Smooth muscle cell (in vitro differentiated cells): ENCODE data around the gene SPIN1. TPM values are rescaled to one million over a fixed set of nuclear protein-coding genes. Genes with fewer than 3 reads are reported as not detected.
A peak's percentile ranks its signal among the peaks of the same experiment; 100 is the strongest.
"Not testable (repeated sequence)": the region's sequence is repeated elsewhere in the genome, so short reads cannot be mapped to it uniquely, and the experiment has no call there.

ENCODE experiments used
- DNase-seq: peaks from one replicate; lab custom pipeline; 2025; ENCODE audit not compliant: unreplicated experiment; lab: John Stamatoyannopoulos, UW
- H2AFZ ChIP-seq: fragments of 200-600 bp; sonication (generic); 2 replicates; pipeline ENCODE4 v1.6.0; 2016; ENCODE audit warnings: antibody characterized with exemption, low read depth, mild to moderate bottlenecking
- H3F3A ChIP-seq: fragments of 200-600 bp; sonication (generic); 2 replicates; pipeline ENCODE4 v1.6.0; 2017; ENCODE audit warnings: antibody characterized with exemption, low read depth
- H3K27ac ChIP-seq: fragments of 200-600 bp; sonication (generic); 2 replicates; pipeline ENCODE4 v1.5.1; 2016; ENCODE audit warnings: low read depth, mild to moderate bottlenecking
- H3K27me3 ChIP-seq: fragments of 200-600 bp; sonication (generic); 2 replicates; pipeline ENCODE4 v1.6.1; 2016; ENCODE audit warnings: low read depth, mild to moderate bottlenecking
- H3K36me3 ChIP-seq: fragments of 200-600 bp; sonication (generic); 2 replicates; pipeline ENCODE4 v1.5.1; 2016; ENCODE audit warnings: low read depth
- H3K4me1 ChIP-seq: fragments of 200-600 bp; sonication (generic); 2 replicates; pipeline ENCODE4 v1.5.1; 2016; ENCODE audit warnings: low read depth
- H3K4me2 ChIP-seq: fragments of 200-600 bp; sonication (generic); 2 replicates; pipeline ENCODE4 v1.6.0; 2016; ENCODE audit warnings: mild to moderate bottlenecking
- H3K4me3 ChIP-seq: fragments of 200-600 bp; sonication (generic); 2 replicates; pipeline ENCODE4 v1.5.1; 2016; ENCODE audit warnings: mild to moderate bottlenecking
- H3K79me2 ChIP-seq: fragments of 200-600 bp; sonication (generic); 2 replicates; pipeline ENCODE4 v1.6.0; 2016; ENCODE audit warnings: low read depth, mild to moderate bottlenecking
- H3K9ac ChIP-seq: fragments of 200-600 bp; sonication (generic); 2 replicates; pipeline ENCODE4 v1.6.0; 2016; ENCODE audit warnings: low read depth
- H3K9me3 ChIP-seq: fragments of 200-600 bp; sonication (generic); replicated peaks from 2 replicates; pipeline ENCODE4 v1.5.1; 2016; ENCODE audit warnings: low read depth
- H4K20me1 ChIP-seq: fragments of 200-600 bp; sonication (generic); 2 replicates; pipeline ENCODE4 v1.6.0; 2016; ENCODE audit warnings: low read depth
- WGBS: methylation state at CpG from one replicate; pipeline ENCODE4 v1.1.7; 2016; ENCODE audit warnings: low lambda C conversion rate; 5-methylcytosine and 5-hydroxymethylcytosine counted together
- polyA plus RNA-seq: library from polyadenylated mRNA; unstranded; fragments of >200 nt; fragmentation: Nextera tagmentation; extraction: Ambion mirVana; gene quantifications from 2 replicates; pipeline ENCODE4 v1.2.1, GENCODE V29; 2016
- total RNA-seq: library from RNA; depleted of rRNA; stranded (reverse); fragments of >200 nt; gene quantifications from 2 replicates; pipeline ENCODE4 v1.2.3, GENCODE V29; 2014
- TF ChIP-seq, protein P1 (sequence below): fragments of 200-600 bp; sonication (generic); IDR thresholded peaks from 2 replicates; pipeline ENCODE4 v1.5.1; 2017; ENCODE audit warnings: borderline replicate concordance, mild to moderate bottlenecking, antibody characterized with exemption; ENCODE audit not compliant: insufficient read depth, poor library complexity, severe bottlenecking

SPIN1 gene
- total RNA-seq, result 122 and 129 TPM in 2 replicates
- polyA plus RNA-seq, result 56.4 and 60.0 TPM in 2 replicates

DNA sequence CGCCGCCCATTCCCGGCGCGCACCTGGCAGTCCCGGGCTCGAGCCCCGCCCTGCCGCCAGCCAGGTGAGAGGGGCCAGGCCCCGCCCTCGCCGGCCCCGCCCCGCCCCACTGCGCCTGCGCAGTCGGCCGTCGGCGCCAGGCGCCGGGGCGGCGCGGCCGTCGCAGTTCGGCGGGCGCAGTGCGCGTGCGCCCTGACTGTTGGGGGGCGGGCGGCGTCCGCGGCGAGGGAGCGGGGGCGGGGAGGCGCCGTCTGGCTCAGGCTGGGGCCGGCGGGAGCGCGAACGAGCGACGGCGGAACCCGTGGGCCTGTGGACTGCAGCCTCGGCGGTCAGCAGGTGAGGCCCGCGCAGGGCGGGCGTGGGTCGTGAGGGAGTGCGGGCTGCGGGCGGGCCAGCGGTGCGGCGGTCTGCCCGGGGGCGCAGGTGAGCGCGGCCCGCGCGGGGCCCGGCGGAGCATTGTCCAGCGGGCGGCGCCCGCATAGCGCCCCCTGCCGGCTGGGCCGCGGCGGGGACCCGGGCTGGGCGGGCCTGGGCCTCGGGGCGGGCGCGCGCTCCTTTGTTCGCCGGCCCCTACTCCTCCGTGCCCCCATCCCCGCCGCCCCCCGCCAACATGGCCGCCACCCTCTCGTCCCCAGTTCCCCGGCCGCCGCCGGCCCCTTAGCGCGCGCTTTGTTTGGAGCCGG, at the start of gene SPIN1:
SPIN1 (plus strand) TSS at position 242 of the 683 bp plus-strand sequence. CDS start 38,096 bp downstream, outside the sequence.
- TF ChIP-seq, protein P1, sequence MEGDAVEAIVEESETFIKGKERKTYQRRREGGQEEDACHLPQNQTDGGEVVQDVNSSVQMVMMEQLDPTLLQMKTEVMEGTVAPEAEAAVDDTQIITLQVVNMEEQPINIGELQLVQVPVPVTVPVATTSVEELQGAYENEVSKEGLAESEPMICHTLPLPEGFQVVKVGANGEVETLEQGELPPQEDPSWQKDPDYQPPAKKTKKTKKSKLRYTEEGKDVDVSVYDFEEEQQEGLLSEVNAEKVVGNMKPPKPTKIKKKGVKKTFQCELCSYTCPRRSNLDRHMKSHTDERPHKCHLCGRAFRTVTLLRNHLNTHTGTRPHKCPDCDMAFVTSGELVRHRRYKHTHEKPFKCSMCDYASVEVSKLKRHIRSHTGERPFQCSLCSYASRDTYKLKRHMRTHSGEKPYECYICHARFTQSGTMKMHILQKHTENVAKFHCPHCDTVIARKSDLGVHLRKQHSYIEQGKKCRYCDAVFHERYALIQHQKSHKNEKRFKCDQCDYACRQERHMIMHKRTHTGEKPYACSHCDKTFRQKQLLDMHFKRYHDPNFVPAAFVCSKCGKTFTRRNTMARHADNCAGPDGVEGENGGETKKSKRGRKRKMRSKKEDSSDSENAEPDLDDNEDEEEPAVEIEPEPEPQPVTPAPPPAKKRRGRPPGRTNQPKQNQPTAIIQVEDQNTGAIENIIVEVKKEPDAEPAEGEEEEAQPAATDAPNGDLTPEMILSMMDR, result peak; percentile 40
- no peaks in the 10 kb centered on the region for H3K27me3 ChIP-seq
- H3K4me1 ChIP-seq, result peaks cover 18% of the 10 kb centered on the region
- peak; percentile 77 for DNase-seq
- H3K4me2 ChIP-seq, result peak within 1 kb of the TSS; percentile 98
- peak within 1 kb of the TSS; percentile 87 for H3K9ac ChIP-seq
- no peaks in the 10 kb centered on the region for H3K9me3 ChIP-seq
- H3K79me2 ChIP-seq, result peaks cover 44% of the 10 kb centered on the region
- no peaks in the 10 kb centered on the region for H3K36me3 ChIP-seq
- WGBS, result 0% methylated on average over 9 of the region's 106 CpGs
- peak within 1 kb of the TSS; percentile 95 for H2AFZ ChIP-seq
- H3K27ac ChIP-seq, result peak within 1 kb of the TSS; percentile 88
- peaks cover 36% of the 10 kb centered on the region for H4K20me1 ChIP-seq
- no peaks in the 10 kb centered on the region for H3F3A ChIP-seq
- peak within 1 kb of the TSS; percentile 97 for H3K4me3 ChIP-seq

- H3K4me1 ChIP-seq, result no peaks in the 10 kb centered on the region
- no peak overlapping the region for H2AFZ ChIP-seq
- peaks cover 5% of the 10 kb centered on the region for H3F3A ChIP-seq
- H3K27ac ChIP-seq, result no peak overlapping the region
- H3K36me3 ChIP-seq, result no peaks in the 10 kb centered on the region
- no peaks in the 10 kb centered on the region for H3K9me3 ChIP-seq
- no peaks in the 10 kb centered on the region for H3K27me3 ChIP-seq
- no peak for DNase-seq
- H3K4me3 ChIP-seq, result no peak overlapping the region
- H3K79me2 ChIP-seq, result no peaks in the 10 kb centered on the region
- 62% methylated on average over 4 of the region's 4 CpGs for WGBS
- no peak overlapping the region for H3K4me2 ChIP-seq
- TF ChIP-seq, protein P1, result no peak
- H4K20me1 ChIP-seq, result no peaks in the 10 kb centered on the region
- no peak overlapping the region for H3K9ac ChIP-seq
Observed at GRCh38 chr9:88339317-88339716, 48.9 kb upstream of the SPIN1 start.

DNA sequence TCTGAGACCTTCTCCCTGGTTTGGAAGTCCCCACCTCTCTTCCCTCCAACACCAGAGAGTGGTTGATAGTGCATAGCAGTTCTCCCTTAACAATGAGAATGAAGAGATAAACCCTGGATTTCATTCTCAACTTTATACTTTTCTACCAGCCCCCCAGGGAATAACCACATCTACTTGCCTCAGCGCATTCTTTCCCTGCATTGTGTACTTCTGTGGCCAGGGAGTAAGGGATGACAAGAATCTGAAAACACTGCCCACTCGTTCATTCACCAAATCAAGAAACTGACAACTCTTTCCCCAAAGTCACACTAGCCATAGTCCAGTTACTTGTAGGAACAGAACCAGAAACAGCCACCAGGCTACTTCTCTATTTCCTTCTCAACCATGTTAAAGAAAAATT, 46.0 kb upstream of the SPIN1 start:
- H3K27me3 ChIP-seq, result no peaks in the 10 kb centered on the region
- no peak for DNase-seq
- no peak overlapping the region for H3K9ac ChIP-seq
- H4K20me1 ChIP-seq, result no peaks in the 10 kb centered on the region
- no peaks in the 10 kb centered on the region for H3K36me3 ChIP-seq
- H3K79me2 ChIP-seq, result no peaks in the 10 kb centered on the region
- TF ChIP-seq, protein P1, result no peak
- peak overlapping the region; percentile 17 for H2AFZ ChIP-seq
- H3K4me2 ChIP-seq, result peak overlapping the region; percentile 6
- no peaks in the 10 kb centered on the region for H3K9me3 ChIP-seq
- WGBS, result 29% methylated on average over 2 of the region's 2 CpGs
- no peaks in the 10 kb centered on the region for H3K4me1 ChIP-seq
- peak overlapping the region; percentile 30 for H3K27ac ChIP-seq
- H3F3A ChIP-seq, result peaks cover 5% of the 10 kb centered on the region
- no peak overlapping the region for H3K4me3 ChIP-seq

- H2AFZ ChIP-seq, result no peak overlapping the region
- TF ChIP-seq, protein P1, result no peak
- no peaks in the 10 kb centered on the region for H3K36me3 ChIP-seq
- no peaks in the 10 kb centered on the region for H3K9me3 ChIP-seq
- peak overlapping the region; percentile 42 for H3K27ac ChIP-seq
- H4K20me1 ChIP-seq, result no peaks in the 10 kb centered on the region
- no peaks in the 10 kb centered on the region for H3K4me1 ChIP-seq
- no peak overlapping the region for H3K4me2 ChIP-seq
- H3K27me3 ChIP-seq, result no peaks in the 10 kb centered on the region
- DNase-seq, result no peak
- peaks cover 5% of the 10 kb centered on the region for H3F3A ChIP-seq
- no peak overlapping the region for H3K4me3 ChIP-seq
- no peaks in the 10 kb centered on the region for H3K79me2 ChIP-seq
- 90% methylated on average over 7 of the region's 7 CpGs for WGBS
- no peak overlapping the region for H3K9ac ChIP-seq
Observed at GRCh38 chr9:88344013-88344412, 44.2 kb upstream of the SPIN1 start.

GRCh38 chr9:88350354-88350753, 37.9 kb upstream of the SPIN1 start:
- not testable (repeated sequence) for H3F3A ChIP-seq, DNase-seq, H3K27ac ChIP-seq, H3K9ac ChIP-seq, H2AFZ ChIP-seq, H3K79me2 ChIP-seq, H3K9me3 ChIP-seq, H3K4me1 ChIP-seq, H3K4me2 ChIP-seq, H3K4me3 ChIP-seq, H3K36me3 ChIP-seq, H3K27me3 ChIP-seq, H4K20me1 ChIP-seq
- over 99% methylated on average over 5 of the region's 5 CpGs for WGBS
